Stomach smooth muscle (tissue), 2 donors: ENCODE measurements around the gene NAAA.
"Not testable (repeated sequence)": the region's sequence is repeated elsewhere in the genome, so short reads cannot be mapped to it uniquely, and the experiment has no call there.

Experiments
- H3K27ac ChIP-seq: one replicate; pipeline ENCODE4 v1.7.0; 2013; ENCODE audit warnings: mild to moderate bottlenecking, low read length, inconsistent platforms
- H3K27me3 ChIP-seq, 2 donors: one replicate each; pipeline ENCODE4 v1.7.0; 2013; ENCODE audit warnings: low read length in 2 of 2; ENCODE audit not compliant: insufficient read depth in 2 of 2, control insufficient read depth in 1 of 2
- H3K36me3 ChIP-seq, 2 donors: one replicate each; pipeline ENCODE4 v1.7.0; 2013; ENCODE audit warnings: low read length in 2 of 2; ENCODE audit not compliant: control insufficient read depth in 2 of 2, insufficient read depth in 2 of 2
- H3K4me1 ChIP-seq: one replicate; pipeline ENCODE4 v1.7.0; 2013; ENCODE audit warnings: low read length; ENCODE audit not compliant: control insufficient read depth, insufficient read depth
- H3K4me3 ChIP-seq, 2 donors: one replicate each; pipeline ENCODE4 v1.7.0; 2013; ENCODE audit warnings: low read length in 2 of 2
- H3K9ac ChIP-seq, 2 donors: one replicate each; pipeline ENCODE4 v1.7.0; 2013; ENCODE audit warnings: low read length in 2 of 2, mild to moderate bottlenecking in 1 of 2
- H3K9me3 ChIP-seq, 2 donors: one replicate each; pipeline ENCODE4 v1.7.0; 2013; ENCODE audit warnings: low read length in 2 of 2; ENCODE audit not compliant: control insufficient read depth in 2 of 2
- donor health status: healthy.
- donor health status: Pancreatic carcinoma.

The NAAA gene

GRCh38 chr4:75940692-75941253 is at the start of gene NAAA:
Gene NAAA (minus strand): TSS chr4:75941013. CDS start chr4:75940949, 64 bp downstream.
- Histone ChIP-seq H3K9ac (peak within 1 kb of the TSS; percentile 68 to 69), H3K9me3 (no peaks in the 10 kb centered on the region), H3K4me1 (peaks cover 7% of the 10 kb centered on the region), H3K27ac (no peak within 1 kb of the TSS), H3K27me3 (no peaks in the 10 kb centered on the region), H3K36me3 (no peaks in the 10 kb centered on the region), H3K4me3 (peak within 1 kb of the TSS; percentile 65 to 88)

GRCh38 chr4:75989846-75990528 is 49.2 kb upstream of the NAAA start:
- Histone ChIP-seq H3K4me3 (peak overlapping the region; percentile 91 to 93), H3K4me1 (peaks cover 10% of the 10 kb centered on the region), H3K9me3 (no peaks in the 10 kb centered on the region), H3K36me3 (no peaks in the 10 kb centered on the region), H3K9ac (peak overlapping the region; percentile 84 to 87), H3K27ac (no peak overlapping the region), H3K27me3 (no peaks in the 10 kb centered on the region)

GRCh38 chr4:75985116-75985515 is 44.3 kb upstream of the NAAA start:
- Histone ChIP-seq H3K27me3 (no peaks in the 10 kb centered on the region), H3K27ac (no peak overlapping the region), H3K9ac (no peak overlapping the region), H3K36me3 (peaks cover 11 to 14% of the 10 kb centered on the region in 2 donors), H3K4me1 (peaks cover 10% of the 10 kb centered on the region), H3K9me3 (no peaks in the 10 kb centered on the region), H3K4me3 (no peak overlapping the region)

GRCh38 chr4:75980576-75980975 is 39.8 kb upstream of the NAAA start:
- H3K36me3 ChIP-seq, result peaks cover 27 to 37% of the 10 kb centered on the region in 2 donors

GRCh38 chr4:75976177-75976576 is 35.4 kb upstream of the NAAA start:
- H3K27me3 ChIP-seq, result no peaks in the 10 kb centered on the region
- H3K36me3 ChIP-seq, result peaks cover 37 to 52% of the 10 kb centered on the region in 2 donors
- no peaks in the 10 kb centered on the region for H3K4me1 ChIP-seq
- H3K9ac ChIP-seq, result no peak overlapping the region
- H3K27ac ChIP-seq, result no peak overlapping the region
- no peaks in the 10 kb centered on the region for H3K9me3 ChIP-seq
- no peak overlapping the region for H3K4me3 ChIP-seq

More at GRCh38 chr4:75980576-75980975, 39.8 kb upstream of the NAAA start:
- no peak overlapping the region for H3K27ac ChIP-seq
- no peaks in the 10 kb centered on the region for H3K9me3 ChIP-seq
- no peak overlapping the region for H3K4me3 ChIP-seq
- H3K4me1 ChIP-seq, result no peaks in the 10 kb centered on the region
- no peak overlapping the region for H3K9ac ChIP-seq
- no peaks in the 10 kb centered on the region for H3K27me3 ChIP-seq

- Histone ChIP-seq H3K4me1 (no peaks in the 10 kb centered on the region), H3K9me3 (no peaks in the 10 kb centered on the region), H3K4me3 (no peak overlapping the region), H3K9ac (no peak overlapping the region), H3K27me3 (no peaks in the 10 kb centered on the region), H3K36me3 (peaks cover 45 to 65% of the 10 kb centered on the region in 2 donors), H3K27ac (no peak overlapping the region)
These were observed 33.0 kb upstream of the NAAA start for GRCh38 chr4:75973766-75974165.

GRCh38 chr4:75968084-75968483 is 27.3 kb upstream of the NAAA start:
- H3K4me3 ChIP-seq, result no peak overlapping the region
- H3K4me1 ChIP-seq, result no peaks in the 10 kb centered on the region
- H3K36me3 ChIP-seq, result peaks cover 48 to 69% of the 10 kb centered on the region in 2 donors
- no peak overlapping the region for H3K27ac ChIP-seq
- H3K27me3 ChIP-seq, result no peaks in the 10 kb centered on the region
- H3K9ac ChIP-seq, result no peak overlapping the region
- no peaks in the 10 kb centered on the region for H3K9me3 ChIP-seq

GRCh38 chr4:75963558-75963957 is 22.7 kb upstream of the NAAA start:
- Histone ChIP-seq H3K36me3 (peaks cover 42 to 56% of the 10 kb centered on the region in 2 donors), H3K27me3 (no peaks in the 10 kb centered on the region), H3K27ac (no peak overlapping the region), H3K9me3 (no peaks in the 10 kb centered on the region), H3K4me1 (no peaks in the 10 kb centered on the region), H3K4me3 (no peak overlapping the region), H3K9ac (no peak overlapping the region)

GRCh38 chr4:75962072-75962471 is 21.3 kb upstream of the NAAA start:
- H3K27ac ChIP-seq, H3K4me1 ChIP-seq, H3K9me3 ChIP-seq, H3K9ac ChIP-seq, H3K4me3 ChIP-seq, H3K27me3 ChIP-seq: not testable (repeated sequence)
- peaks cover 52 to 54% of the 10 kb centered on the region in 2 donors for H3K36me3 ChIP-seq

- not testable (repeated sequence) for H3K9me3 ChIP-seq, H3K9ac ChIP-seq, H3K27ac ChIP-seq, H3K4me3 ChIP-seq, H3K27me3 ChIP-seq, H3K4me1 ChIP-seq
- peaks cover 46 to 61% of the 10 kb centered on the region in 2 donors for H3K36me3 ChIP-seq
These were observed 17.7 kb upstream of the NAAA start for GRCh38 chr4:75958546-75958945.

- H3K27me3 ChIP-seq, H3K9ac ChIP-seq, H3K9me3 ChIP-seq, H3K4me3 ChIP-seq, H3K4me1 ChIP-seq, H3K27ac ChIP-seq: not testable (repeated sequence)
- H3K36me3 ChIP-seq, result peaks cover 54 to 59% of the 10 kb centered on the region in 2 donors
These were observed 14.0 kb upstream of the NAAA start for GRCh38 chr4:75954811-75955210.
